A673 (cell line): Measurements from ENCODE around the gene ORAI3. TPM values are rescaled to one million over a fixed set of nuclear protein-coding genes. Genes with fewer than 3 reads are reported as not detected.

ENCODE experiments used
- BruUV-seq: library from RNA; stranded (reverse); fragments of 400-500 nt; replicated peaks from 2 replicates; lab custom pipeline; 2021; lab: Mats Ljungman, UMichigan
- CTCF ChIA-PET: fragments of 300-600 bp; sonication (Branson Sonifier 250); formaldehyde crosslinking; loops from one replicate; lab custom pipeline; 2022; ENCODE audit warnings: antibody characterized with exemption; lab: Charles Lee
- POLR2A ChIA-PET: fragments of 300-600 bp; sonication (Branson Sonifier 250); formaldehyde crosslinking; loops from one replicate; lab custom pipeline; 2022; ENCODE audit warnings: antibody characterized with exemption; ENCODE audit not compliant: low non-redundant PET; lab: Charles Lee
- DNase-seq: peaks from one replicate; pipeline ENCODE4 v3.0.0-alpha.2; 2015; ENCODE audit warnings: low spot score
- H3K27ac ChIP-seq: fragments of 200-600 bp; sonication (generic); 2 replicates; pipeline ENCODE4 v1.5.1; 2016; ENCODE audit warnings: mixed run types, low read depth, mild to moderate bottlenecking, mixed read lengths, antibody characterized with exemption, low read length; ENCODE audit not compliant: poor library complexity, severe bottlenecking
- H3K27me3 ChIP-seq: fragments of 200-600 bp; sonication (generic); replicated peaks from 2 replicates; pipeline ENCODE4 v1.6.1; 2017; ENCODE audit warnings: mixed run types, low read depth, mild to moderate bottlenecking, mixed read lengths, antibody characterized with exemption, low read length; ENCODE audit not compliant: insufficient read depth, poor library complexity
- H3K36me3 ChIP-seq: fragments of 200-600 bp; sonication (generic); 2 replicates; pipeline ENCODE4 v1.6.1; 2016; ENCODE audit warnings: mixed run types, mild to moderate bottlenecking, mixed read lengths, antibody characterized with exemption, low read length; ENCODE audit not compliant: insufficient read depth, poor library complexity, severe bottlenecking
- H3K4me1 ChIP-seq: fragments of 200-600 bp; sonication (generic); 2 replicates; pipeline ENCODE4 v1.6.1; 2017; ENCODE audit warnings: mixed run types, mild to moderate bottlenecking, mixed read lengths, antibody characterized with exemption, low read length; ENCODE audit not compliant: insufficient read depth, poor library complexity, severe bottlenecking
- H3K4me3 ChIP-seq: fragments of 200-600 bp; sonication (generic); 2 replicates; pipeline ENCODE4 v1.5.1; 2016; ENCODE audit warnings: low read depth, mixed run types, mild to moderate bottlenecking, mixed read lengths, low read length; ENCODE audit not compliant: poor library complexity, severe bottlenecking
- H3K9me3 ChIP-seq: fragments of 200-600 bp; sonication (generic); 2 replicates; pipeline ENCODE4 v1.6.1; 2016; ENCODE audit warnings: mixed run types, low read depth, mild to moderate bottlenecking, mixed read lengths, antibody characterized with exemption, low read length; ENCODE audit not compliant: poor library complexity, severe bottlenecking
- EZH2 ChIP-seq: fragments of 200-600 bp; sonication (generic); IDR thresholded peaks from 2 replicates; pipeline ENCODE4 v1.6.1; 2017; ENCODE audit warnings: borderline replicate concordance, low read depth, mild to moderate bottlenecking, mixed read lengths, antibody characterized with exemption, low read length; ENCODE audit not compliant: poor library complexity, severe bottlenecking
- intact Hi-C: fragments of 100-400 bp; cut with micrococcal nuclease; formaldehyde crosslinking; loops from one replicate; pipeline ENCODE4 v1.10.0; 2022; ENCODE audit not compliant: unreplicated experiment
- total RNA-seq: library from RNA; stranded (reverse); gene quantifications from 2 replicates; pipeline ENCODE4 v1.2.3, GENCODE V29; 2021
- TF ChIP-seq, protein P1 (sequence below): fragments of 300-800, 200-600 bp; sonication (generic); conservative IDR thresholded peaks from 2 replicates; pipeline ENCODE4 v1.5.1; 2017; ENCODE audit warnings: low read depth, mild to moderate bottlenecking, antibody characterized with exemption, low read length, moderate library complexity, mixed read lengths

The ORAI3 gene
- total RNA-seq, 1 experiment from 2014 or later, result 2.1 TPM

DNA sequence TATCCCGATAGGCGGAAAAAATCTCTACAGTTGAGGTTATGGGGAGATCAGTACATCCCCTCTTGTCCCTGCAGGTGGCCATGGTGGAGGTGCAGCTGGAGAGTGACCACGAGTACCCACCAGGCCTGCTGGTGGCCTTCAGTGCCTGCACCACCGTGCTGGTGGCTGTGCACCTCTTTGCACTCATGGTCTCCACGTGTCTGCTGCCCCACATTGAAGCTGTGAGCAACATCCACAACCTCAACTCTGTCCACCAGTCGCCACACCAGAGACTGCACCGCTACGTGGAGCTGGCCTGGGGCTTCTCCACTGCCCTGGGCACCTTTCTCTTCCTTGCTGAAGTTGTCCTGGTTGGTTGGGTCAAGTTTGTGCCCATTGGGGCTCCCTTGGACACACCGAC is 4.2 kb downstream of the ORAI3 start:
- H3K4me3 ChIP-seq, result no peak overlapping the region
- ChIA-PET CTCF (interaction anchor here (1.0 to 1.3 kb wide), 4 partner anchors 11 to 189 kb away, joined by 3 to 4 read pairs (median 3); no protein-coding TSS in a partner anchor), POLR2A (no interaction called here)
- H3K27ac ChIP-seq, result no peak overlapping the region
- no peaks in the 10 kb centered on the region for H3K9me3 ChIP-seq
- TF ChIP-seq, protein P1, sequence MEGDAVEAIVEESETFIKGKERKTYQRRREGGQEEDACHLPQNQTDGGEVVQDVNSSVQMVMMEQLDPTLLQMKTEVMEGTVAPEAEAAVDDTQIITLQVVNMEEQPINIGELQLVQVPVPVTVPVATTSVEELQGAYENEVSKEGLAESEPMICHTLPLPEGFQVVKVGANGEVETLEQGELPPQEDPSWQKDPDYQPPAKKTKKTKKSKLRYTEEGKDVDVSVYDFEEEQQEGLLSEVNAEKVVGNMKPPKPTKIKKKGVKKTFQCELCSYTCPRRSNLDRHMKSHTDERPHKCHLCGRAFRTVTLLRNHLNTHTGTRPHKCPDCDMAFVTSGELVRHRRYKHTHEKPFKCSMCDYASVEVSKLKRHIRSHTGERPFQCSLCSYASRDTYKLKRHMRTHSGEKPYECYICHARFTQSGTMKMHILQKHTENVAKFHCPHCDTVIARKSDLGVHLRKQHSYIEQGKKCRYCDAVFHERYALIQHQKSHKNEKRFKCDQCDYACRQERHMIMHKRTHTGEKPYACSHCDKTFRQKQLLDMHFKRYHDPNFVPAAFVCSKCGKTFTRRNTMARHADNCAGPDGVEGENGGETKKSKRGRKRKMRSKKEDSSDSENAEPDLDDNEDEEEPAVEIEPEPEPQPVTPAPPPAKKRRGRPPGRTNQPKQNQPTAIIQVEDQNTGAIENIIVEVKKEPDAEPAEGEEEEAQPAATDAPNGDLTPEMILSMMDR, result no peak
- no peak for TF ChIP-seq EZH2
- no peaks in the 10 kb centered on the region for H3K27me3 ChIP-seq
- peaks cover 1% of the 10 kb centered on the region for H3K4me1 ChIP-seq
- no peak for DNase-seq
- intact Hi-C loops, result loop anchor here (2.0 to 10.0 kb wide), 4 partner anchors 142 to 912 kb away; partner anchors contain the start of genes VKORC1 and ZNF843
- H3K36me3 ChIP-seq, result no peaks in the 10 kb centered on the region
- BruUV-seq, result no TSS peak

DNA sequence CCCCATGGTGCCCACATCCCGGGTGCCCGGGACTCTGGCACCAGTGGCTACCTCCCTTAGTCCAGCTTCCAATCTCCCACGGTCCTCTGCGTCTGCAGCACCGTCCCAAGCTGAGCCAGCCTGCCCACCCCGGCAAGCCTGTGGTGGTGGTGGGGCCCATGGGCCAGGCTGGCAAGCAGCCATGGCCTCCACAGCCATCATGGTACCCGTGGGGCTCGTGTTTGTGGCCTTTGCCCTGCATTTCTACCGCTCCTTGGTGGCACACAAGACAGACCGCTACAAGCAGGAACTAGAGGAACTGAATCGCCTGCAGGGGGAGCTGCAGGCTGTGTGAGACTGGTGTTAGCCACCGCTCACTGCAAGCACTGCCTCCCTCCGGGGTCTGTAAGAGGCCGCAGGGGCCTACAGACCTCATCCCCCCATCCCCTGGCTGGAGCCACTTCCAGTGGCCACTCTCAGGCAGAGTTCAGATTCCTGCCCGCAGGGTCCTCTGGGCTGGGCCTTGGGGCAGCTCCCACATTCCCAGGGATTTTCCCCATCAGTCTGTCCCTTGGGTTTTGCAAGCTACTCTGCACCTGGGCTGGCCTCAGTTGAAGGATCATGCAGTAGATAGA is 4.8 kb downstream of the ORAI3 start:
- intact Hi-C loops, result loop anchor here (2.0 to 10.0 kb wide), 4 partner anchors 141 to 911 kb away; partner anchors contain the start of genes VKORC1 and ZNF843
- no TSS peak for BruUV-seq
- POLR2A ChIA-PET, result interaction anchor here (0.6 kb wide), 1 partner anchor 236 kb away, joined by 3 read pairs; no protein-coding TSS in a partner anchor
- H3K4me3 ChIP-seq, result no peak overlapping the region
- H3K9me3 ChIP-seq, result no peaks in the 10 kb centered on the region
- H3K36me3 ChIP-seq, result no peaks in the 10 kb centered on the region
- no peak overlapping the region for H3K27ac ChIP-seq
- H3K4me1 ChIP-seq, result peaks cover 1% of the 10 kb centered on the region
- peak; percentile 88 for DNase-seq
- no peak for TF ChIP-seq EZH2
- TF ChIP-seq, protein P1, result peak; percentile 95
- no peaks in the 10 kb centered on the region for H3K27me3 ChIP-seq
- CTCF ChIA-PET, result interaction anchor here (0.6 to 1.3 kb wide), 9 partner anchors 12 to 465 kb away, joined by 3 to 7 read pairs (median 3); partner anchors contain the start of gene KAT8

DNA sequence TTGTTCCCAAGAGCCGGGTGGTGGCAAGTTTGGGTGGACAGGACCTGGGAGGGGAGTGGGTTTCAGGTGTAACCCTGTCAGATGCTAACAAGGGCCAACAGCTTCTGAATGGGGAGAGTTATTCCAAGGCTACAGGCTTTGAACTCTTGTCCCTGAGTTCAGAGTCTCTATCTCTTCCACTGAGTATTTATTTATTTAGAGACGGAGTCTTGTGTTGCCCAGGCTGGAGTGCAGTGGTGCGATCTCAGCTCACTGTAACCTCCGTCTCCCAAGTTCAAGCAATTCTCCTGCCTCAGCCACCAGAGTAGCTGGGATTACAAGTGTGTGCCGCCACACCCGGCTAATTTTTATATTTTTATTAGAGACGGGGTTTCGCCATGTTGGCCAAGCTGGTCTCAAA is 6.1 kb downstream of the ORAI3 start:
- no TSS peak for BruUV-seq
- H3K9me3 ChIP-seq, result no peaks in the 10 kb centered on the region
- H3K36me3 ChIP-seq, result peaks cover 13% of the 10 kb centered on the region
- DNase-seq, result no peak
- POLR2A ChIA-PET, result no interaction called here
- no peak overlapping the region for H3K4me3 ChIP-seq
- H3K4me1 ChIP-seq, result peaks cover 10% of the 10 kb centered on the region
- no peak overlapping the region for H3K27ac ChIP-seq
- no peaks in the 10 kb centered on the region for H3K27me3 ChIP-seq
- CTCF ChIA-PET, result interaction anchor here (0.8 to 1.2 kb wide), 2 partner anchors 26 to 163 kb away, joined by 3 to 5 read pairs; partner anchors contain the start of gene KAT8
- intact Hi-C loops, result loop anchor here (10.0 kb wide), 3 partner anchors 140 to 910 kb away; partner anchors contain the start of gene VKORC1
- TF ChIP-seq EZH2, result no peak
- TF ChIP-seq, protein P1, result no peak
